HG02588 (cell line): ENCODE results near the gene ADCY1.

Source experiments
- ATAC-seq: cut with Tn5 transposase; IDR thresholded peaks from one replicate; pipeline ENCODE4 v1.9.1; 2021; ENCODE audit warnings: mild to moderate bottlenecking, moderate library complexity; ENCODE audit not compliant: unreplicated experiment

ADCY1 gene

GRCh38 chr7:45663167-45663921 is 89.2 kb downstream of the ADCY1 start:
- no peak for ATAC-seq

- ATAC-seq, result no peak
These were observed 89.9 kb downstream of the ADCY1 start for GRCh38 chr7:45663965-45664633.

- ATAC-seq, result no peak
These were observed 91.0 kb downstream of the ADCY1 start for GRCh38 chr7:45665172-45665571.

GRCh38 chr7:45670227-45670626 is 96.1 kb downstream of the ADCY1 start:
- no peak for ATAC-seq

- ATAC-seq, result no peak
These were observed 96.5 kb downstream of the ADCY1 start for GRCh38 chr7:45670717-45671116.

GRCh38 chr7:45677311-45677900 is 103.2 kb downstream of the ADCY1 start:
- ATAC-seq, result no peak

- ATAC-seq, result no peak
These were observed 105.3 kb downstream of the ADCY1 start for GRCh38 chr7:45679516-45679915.

- no peak for ATAC-seq
These were observed 106.6 kb downstream of the ADCY1 start for GRCh38 chr7:45680776-45681175.

- ATAC-seq, result no peak
These were observed 107.6 kb downstream of the ADCY1 start for GRCh38 chr7:45681596-45682357.

- no peak for ATAC-seq
These were observed 108.2 kb downstream of the ADCY1 start for GRCh38 chr7:45682358-45682735.

- no peak for ATAC-seq
These were observed 108.8 kb downstream of the ADCY1 start for GRCh38 chr7:45682836-45683555.

- ATAC-seq, result no peak
These were observed 109.5 kb downstream of the ADCY1 start for GRCh38 chr7:45683556-45684148.

- ATAC-seq, result no peak
These were observed 110.9 kb downstream of the ADCY1 start for GRCh38 chr7:45684910-45685618.

- no peak for ATAC-seq
These were observed 111.6 kb downstream of the ADCY1 start for GRCh38 chr7:45685619-45686240.

- ATAC-seq, result no peak
These were observed 112.4 kb downstream of the ADCY1 start for GRCh38 chr7:45686441-45687184.

- no peak for ATAC-seq
These were observed 113.0 kb downstream of the ADCY1 start for GRCh38 chr7:45687185-45687560.

- no peak for ATAC-seq
These were observed 113.6 kb downstream of the ADCY1 start for GRCh38 chr7:45687721-45688120.

- ATAC-seq, result no peak
These were observed 114.2 kb downstream of the ADCY1 start for GRCh38 chr7:45688382-45688781.
